ENCODE data around the gene DDO. TPM values are rescaled to one million over a fixed set of nuclear protein-coding genes. Genes with fewer than 3 reads are reported as not detected.

DDO gene
- total and polyA plus RNA-seq, 9 of the 15 experiments (the other 6 are each of a cell fraction or from before 2014, with no cell fraction given), result not detected

DNA sequence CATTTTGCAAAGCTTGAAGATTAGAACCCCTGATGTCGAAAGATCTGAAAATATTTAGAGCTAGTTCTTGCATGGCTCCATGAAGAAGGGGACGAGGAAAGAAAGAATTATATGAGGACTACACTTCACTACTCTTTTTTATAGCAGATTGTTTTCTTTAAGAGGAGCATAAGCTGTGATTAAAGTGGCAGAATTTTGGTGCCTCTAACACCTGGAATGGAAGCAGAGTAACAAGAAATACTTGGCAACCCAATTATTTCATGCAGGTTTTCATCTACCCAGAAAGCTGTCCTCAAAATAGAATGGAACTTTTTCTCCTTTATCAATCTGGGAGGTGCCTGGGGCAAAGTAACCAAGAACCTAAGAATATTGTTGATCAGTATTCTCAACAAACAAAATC lies 61.2 kb downstream of the DDO start:
- DNase-seq (ENCODE audit: extremely low read depth in 1 of 4, low spot score in 3 of 4), result no peak
- Histone ChIP-seq H3K36me3 (ENCODE audit: control insufficient read depth, insufficient read depth, low read length) (no peaks in the 10 kb centered on the region), H3K79me2 (ENCODE audit: control insufficient read depth, insufficient read depth, low read length) (no peaks in the 10 kb centered on the region), H3K9me3 (replicated peaks; ENCODE audit: control insufficient read depth, insufficient read depth, low read depth, low read length) (no peaks in the 10 kb centered on the region), H3K4me3 (no peak overlapping the region), H3K4me1 (replicated peaks in 1 of 2; ENCODE audit: control insufficient read depth in 2 of 2, insufficient read depth in 2 of 2, low read length in 2 of 2) (no peaks in the 10 kb centered on the region; a peak in 2 of 5 replicates), H4K20me1 (replicated peaks; ENCODE audit: control insufficient read depth, insufficient read depth, low read length) (no peaks in the 10 kb centered on the region), H3K27ac (ENCODE audit: extremely low read depth, low read depth, low read length) (no peak overlapping the region), H3K9ac (ENCODE audit: insufficient read depth in 1 of 2, low read depth in 2 of 2, low read length in 2 of 2) (no peak overlapping the region), H2AFZ (ENCODE audit: low read depth, low read length) (no peak overlapping the region), H3K27me3 (ENCODE audit: control insufficient read depth in 2 of 2, insufficient read depth in 2 of 2, low read length in 2 of 2) (peaks cover 18 to 34% of the 10 kb centered on the region in 2 experiments), H3K9me1 (ENCODE audit: control insufficient read depth, insufficient read depth, low read length) (no peaks in the 10 kb centered on the region), H3K4me2 (ENCODE audit: insufficient read depth, low read length) (no peak overlapping the region)
- in situ Hi-C loops (cut with MboI), result no loop called here
- TF ChIP-seq FOXK1 (CRISPR knock-in tag; IDR thresholded peaks at IDR 0.05; ENCODE audit: borderline replicate concordance) (no peak), POU5F1 (IDR thresholded peaks at IDR 0.05; ENCODE audit: borderline replicate concordance, low read depth, low read length, partially characterized antibody) (no peak), SOX6 (IDR thresholded peaks at IDR 0.05) (no peak), ZEB2 (IDR thresholded peaks at IDR 0.05) (no peak), NCOA6 (IDR thresholded peaks at IDR 0.05) (no peak), SAFB2 (IDR thresholded peaks at IDR 0.05; ENCODE audit: borderline replicate concordance, low read depth, low read length, severe bottlenecking) (no peak), ZNF717 (CRISPR knock-in tag; IDR thresholded peaks at IDR 0.05) (no peak), ZNF124 (CRISPR knock-in tag; IDR thresholded peaks at IDR 0.05) (no peak), PRMT5 (CRISPR knock-in tag; IDR thresholded peaks at IDR 0.05) (no peak), EP400 (IDR thresholded peaks at IDR 0.05) (no peak), CBX3 (IDR thresholded peaks at IDR 0.05; ENCODE audit: borderline replicate concordance in 1 of 2, low read length in 2 of 2) (no peak)
- TF ChIP-seq, protein P1, sequence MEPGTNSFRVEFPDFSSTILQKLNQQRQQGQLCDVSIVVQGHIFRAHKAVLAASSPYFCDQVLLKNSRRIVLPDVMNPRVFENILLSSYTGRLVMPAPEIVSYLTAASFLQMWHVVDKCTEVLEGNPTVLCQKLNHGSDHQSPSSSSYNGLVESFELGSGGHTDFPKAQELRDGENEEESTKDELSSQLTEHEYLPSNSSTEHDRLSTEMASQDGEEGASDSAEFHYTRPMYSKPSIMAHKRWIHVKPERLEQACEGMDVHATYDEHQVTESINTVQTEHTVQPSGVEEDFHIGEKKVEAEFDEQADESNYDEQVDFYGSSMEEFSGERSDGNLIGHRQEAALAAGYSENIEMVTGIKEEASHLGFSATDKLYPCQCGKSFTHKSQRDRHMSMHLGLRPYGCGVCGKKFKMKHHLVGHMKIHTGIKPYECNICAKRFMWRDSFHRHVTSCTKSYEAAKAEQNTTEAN (CRISPR knock-in tag; IDR thresholded peaks at IDR 0.05), result no peak
- no peak for ATAC-seq
- intact Hi-C loops (cut with micrococcal nuclease), result no loop called here
- 0% methylated on average over 2 of the region's 2 CpGs for WGBS (ENCODE audit: insufficient coverage, low coverage, missing lambda C conversion rate)
- CTCF ChIA-PET (ENCODE audit: low intra/inter-chr PET ratio), result no interaction called here
- no peak for FAIRE-seq
- no TSS peak for BruUV-seq (replicated peaks)
- POLR2A ChIA-PET, result no interaction called here
